ENCODE results near the gene PRDM16.

DNA sequence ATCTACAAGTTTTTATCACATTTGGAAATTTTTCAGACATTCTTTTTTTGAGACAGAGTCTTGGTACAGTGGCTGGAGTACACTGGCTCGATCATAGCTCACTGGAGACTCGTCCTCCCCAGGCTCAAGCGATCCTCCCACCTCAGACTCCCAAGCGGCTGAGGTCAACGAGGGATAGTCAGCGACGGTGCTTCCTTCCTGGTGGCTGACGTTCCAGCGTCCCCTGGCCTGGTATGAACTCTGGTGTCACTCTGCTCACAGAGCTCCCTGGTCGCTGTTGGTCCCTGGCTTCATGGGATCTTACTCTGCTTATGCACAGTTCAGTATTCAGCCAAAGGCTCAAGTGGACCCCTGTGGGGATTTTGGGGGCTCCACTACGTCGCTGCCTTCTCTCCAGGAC lies 382.0 kb downstream of the PRDM16 start:
- TF ChIP-seq POLR2A (IDR thresholded peaks at IDR 0.05) (no peak), CTCF (IDR thresholded peaks at IDR 0.05) (no peak)
